ENCODE results near the gene POFUT2.

POFUT2 gene

DNA sequence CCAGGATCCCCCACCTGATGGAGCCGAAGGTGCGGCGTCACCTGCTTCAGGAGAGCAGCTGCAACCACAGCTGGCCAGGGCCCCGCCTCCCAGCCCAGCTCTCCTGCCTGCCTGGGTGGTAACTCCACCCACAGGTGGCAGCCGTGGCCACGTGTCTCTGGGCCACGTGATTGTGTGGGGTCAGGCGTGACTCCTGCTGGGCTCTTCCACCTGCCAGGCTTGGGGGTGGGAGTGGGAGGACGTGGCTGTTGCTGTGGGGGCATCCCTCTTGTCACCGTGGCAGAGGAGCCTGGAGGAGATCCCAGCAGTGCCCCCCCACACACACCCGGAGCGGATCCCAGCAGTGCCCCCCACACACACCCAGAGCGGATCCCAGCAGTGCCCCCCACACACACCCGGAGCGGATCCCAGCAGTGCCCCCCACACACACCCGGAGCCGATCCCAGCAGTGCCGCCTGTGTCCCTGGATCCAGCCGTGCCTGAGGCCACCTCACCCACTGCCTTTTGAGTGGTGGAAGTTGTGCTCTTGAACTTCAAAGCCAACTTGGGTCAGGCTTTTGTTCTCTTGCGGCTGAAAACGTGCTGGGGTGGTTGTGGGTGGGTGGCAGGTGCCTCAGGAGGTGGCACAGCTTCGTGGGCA is 32.2 kb downstream of the POFUT2 start:
- no peak overlapping the region for H3K4me3 ChIP-seq (ENCODE audit: low read depth, low read length)
- TF ChIP-seq, protein P1, sequence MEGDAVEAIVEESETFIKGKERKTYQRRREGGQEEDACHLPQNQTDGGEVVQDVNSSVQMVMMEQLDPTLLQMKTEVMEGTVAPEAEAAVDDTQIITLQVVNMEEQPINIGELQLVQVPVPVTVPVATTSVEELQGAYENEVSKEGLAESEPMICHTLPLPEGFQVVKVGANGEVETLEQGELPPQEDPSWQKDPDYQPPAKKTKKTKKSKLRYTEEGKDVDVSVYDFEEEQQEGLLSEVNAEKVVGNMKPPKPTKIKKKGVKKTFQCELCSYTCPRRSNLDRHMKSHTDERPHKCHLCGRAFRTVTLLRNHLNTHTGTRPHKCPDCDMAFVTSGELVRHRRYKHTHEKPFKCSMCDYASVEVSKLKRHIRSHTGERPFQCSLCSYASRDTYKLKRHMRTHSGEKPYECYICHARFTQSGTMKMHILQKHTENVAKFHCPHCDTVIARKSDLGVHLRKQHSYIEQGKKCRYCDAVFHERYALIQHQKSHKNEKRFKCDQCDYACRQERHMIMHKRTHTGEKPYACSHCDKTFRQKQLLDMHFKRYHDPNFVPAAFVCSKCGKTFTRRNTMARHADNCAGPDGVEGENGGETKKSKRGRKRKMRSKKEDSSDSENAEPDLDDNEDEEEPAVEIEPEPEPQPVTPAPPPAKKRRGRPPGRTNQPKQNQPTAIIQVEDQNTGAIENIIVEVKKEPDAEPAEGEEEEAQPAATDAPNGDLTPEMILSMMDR (IDR thresholded peaks at IDR 0.05; ENCODE audit: low read depth, low read length), result no peak

DNA sequence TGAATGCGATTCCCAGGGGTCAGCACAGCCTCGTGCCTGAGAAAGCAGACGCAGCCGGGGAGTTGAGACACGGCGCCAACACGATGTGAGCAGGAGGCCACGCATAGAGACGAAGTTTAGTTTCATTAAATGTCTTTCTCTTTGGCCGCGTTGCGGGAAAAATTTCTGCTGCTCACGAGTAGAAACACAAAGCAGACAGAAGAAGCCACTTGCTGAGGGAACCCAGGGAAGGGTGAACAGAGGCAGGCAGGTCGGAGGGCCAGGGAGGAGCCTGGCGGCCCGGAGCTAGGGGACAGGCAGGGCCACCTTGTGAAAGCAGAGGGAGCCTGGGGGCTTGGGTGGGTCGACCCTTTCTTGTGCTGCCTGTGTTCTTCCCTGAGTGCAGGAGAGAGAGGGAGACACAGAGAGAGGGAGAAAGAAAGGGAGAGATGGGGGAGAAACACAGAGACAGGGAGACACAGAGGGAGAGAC is 33.2 kb downstream of the POFUT2 start:
- TF ChIP-seq, protein P1 (IDR thresholded peaks at IDR 0.05; ENCODE audit: low read depth, low read length), result no peak
- H3K4me3 ChIP-seq (ENCODE audit: low read depth, low read length), result no peak overlapping the region

DNA sequence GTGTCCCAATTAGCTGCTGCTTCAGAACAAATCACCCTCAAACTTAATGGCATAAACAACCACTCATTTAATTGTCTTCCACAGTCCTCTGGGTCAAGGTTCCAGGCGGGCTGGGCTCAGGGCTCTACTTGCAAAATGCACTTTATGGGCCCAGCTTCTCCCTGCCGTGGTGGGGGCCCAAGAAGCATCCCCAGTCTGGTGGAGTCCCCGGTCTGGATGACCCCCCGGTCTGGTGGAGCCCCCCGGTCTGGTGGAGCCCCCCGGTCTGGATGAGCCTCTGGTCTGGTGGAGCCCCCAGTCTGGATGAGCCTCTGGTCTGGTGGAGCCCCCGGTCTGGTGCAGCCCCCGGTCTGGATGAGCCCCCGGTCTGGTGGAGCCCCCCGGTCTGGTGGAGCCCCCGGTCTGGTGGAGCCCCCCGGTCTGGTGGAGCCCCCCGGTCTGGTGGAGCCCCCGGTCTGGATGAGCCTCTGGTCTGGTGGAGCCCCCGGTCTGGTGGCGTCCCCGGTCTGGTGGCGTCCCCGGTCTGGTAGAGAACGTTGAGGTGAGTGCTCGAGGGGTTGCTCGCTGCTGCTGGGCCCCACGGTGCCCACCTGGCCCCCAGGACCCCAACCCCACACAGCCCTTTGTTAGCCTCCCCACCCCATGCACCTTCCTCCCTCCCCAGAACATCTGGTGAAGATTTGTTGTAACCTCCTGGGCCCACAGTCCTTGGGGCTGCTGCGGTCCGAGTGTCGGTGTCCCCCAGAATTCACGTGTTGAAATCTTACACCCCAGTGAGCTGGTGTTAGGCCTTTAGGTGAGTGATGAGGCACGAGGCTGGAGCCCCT is 33.8 kb downstream of the POFUT2 start:
- TF ChIP-seq, protein P1 (IDR thresholded peaks at IDR 0.05; ENCODE audit: low read depth, low read length), result no peak
- H3K4me3 ChIP-seq (ENCODE audit: low read depth, low read length), result no peak overlapping the region

DNA sequence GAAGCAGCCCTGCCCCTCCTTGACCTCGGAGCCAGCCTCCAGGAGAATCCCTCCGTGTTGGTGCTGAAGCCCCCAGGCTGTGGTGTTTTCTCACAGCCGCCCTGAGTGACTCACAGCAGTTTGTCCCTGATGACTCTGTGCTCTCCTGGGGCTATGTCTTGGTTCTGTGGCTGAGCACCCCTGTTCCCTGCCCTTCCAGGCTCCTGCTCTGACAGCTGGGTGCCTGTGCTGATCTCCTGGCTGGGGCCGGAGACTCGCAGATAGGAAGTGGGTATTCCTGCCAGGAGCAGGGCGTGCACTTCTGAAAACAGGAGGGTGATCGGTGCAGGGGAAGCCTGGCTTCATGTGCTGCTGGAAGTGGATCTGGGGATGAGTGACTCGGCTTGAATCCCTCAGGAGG is 34.5 kb downstream of the POFUT2 start:
- TF ChIP-seq, protein P1 (IDR thresholded peaks at IDR 0.05; ENCODE audit: low read depth, low read length), result no peak
- no peak overlapping the region for H3K4me3 ChIP-seq (ENCODE audit: low read depth, low read length)

DNA sequence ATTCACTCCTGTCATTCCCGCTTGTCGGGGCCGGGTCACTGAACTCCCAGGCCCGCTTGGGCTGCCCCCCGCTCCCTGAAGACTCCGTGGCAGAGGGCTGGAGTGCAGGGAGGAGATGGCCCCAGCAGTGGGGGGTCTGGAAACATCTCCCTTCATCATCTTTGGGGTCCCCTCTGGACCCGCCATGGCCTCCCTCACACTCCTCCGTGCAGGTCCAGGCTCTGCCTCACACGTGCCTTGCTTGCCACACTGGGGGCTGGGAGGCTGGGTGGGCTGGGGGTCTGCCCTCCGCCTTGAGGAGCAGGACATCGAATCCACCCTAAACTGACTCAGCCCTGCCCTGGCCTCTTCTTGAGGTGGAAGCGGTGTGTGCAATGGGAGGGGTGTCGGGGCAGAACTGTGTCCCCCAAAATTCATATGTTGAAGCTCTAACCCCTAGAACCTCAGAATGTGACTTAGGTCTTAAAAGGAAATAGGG is 35.2 kb downstream of the POFUT2 start:
- no peak overlapping the region for H3K4me3 ChIP-seq (ENCODE audit: low read depth, low read length)
- TF ChIP-seq, protein P1 (IDR thresholded peaks at IDR 0.05; ENCODE audit: low read depth, low read length), result no peak

DNA sequence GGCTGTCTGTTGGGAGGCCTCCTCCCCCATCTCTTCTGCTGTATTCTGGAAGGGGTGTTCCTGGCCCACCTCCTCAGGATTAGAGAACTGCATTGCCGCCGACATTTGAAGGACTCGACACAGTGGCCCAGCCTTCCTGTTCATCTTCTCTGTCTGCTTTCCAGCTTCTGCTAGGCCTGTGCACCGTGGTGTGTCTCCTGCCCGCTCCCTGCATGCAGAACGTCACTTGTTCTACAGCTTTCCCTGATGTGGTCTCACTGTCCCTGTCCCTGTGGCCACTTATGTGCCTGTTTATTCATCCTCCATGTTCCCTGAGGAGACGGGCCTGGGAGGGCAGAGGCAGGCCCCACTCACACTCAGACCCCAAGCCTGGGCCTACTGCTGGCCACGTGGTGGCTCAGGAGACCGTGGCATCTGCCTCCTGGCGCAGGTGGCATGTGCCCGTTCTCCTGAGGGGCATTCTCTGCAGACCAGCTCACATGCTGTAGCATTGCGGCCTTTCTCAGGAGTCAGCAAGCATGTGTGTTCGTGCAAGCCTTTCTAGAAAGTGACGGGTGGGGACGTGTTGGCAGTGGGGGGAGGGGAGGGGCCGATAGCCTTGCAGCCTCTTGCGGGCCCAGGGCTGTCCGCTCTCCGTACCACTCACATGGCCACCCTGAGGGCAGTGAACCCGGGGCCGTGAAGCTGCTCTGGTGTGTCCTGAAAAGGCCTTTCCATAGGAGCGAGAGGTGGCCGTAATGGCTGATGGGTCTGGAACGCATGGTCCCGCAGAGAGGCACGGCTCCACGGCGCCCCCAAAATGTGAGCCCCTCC is 35.9 kb downstream of the POFUT2 start:
- TF ChIP-seq, protein P1 (IDR thresholded peaks at IDR 0.05; ENCODE audit: low read depth, low read length), result no peak
- H3K4me3 ChIP-seq (ENCODE audit: low read depth, low read length), result no peak overlapping the region
